HEK293T (cell line): ENCODE data around the gene DVL3.

Experiments used
- ARNT ChIP-seq: fragments of 450-650 bp; IDR thresholded peaks from 2 replicates; pipeline ENCODE4 v1.6.1; 2017; ENCODE audit warnings: mild to moderate bottlenecking
- BHLHE40 ChIP-seq: fragments of 450-650 bp; IDR thresholded peaks from 2 replicates; pipeline ENCODE4 v1.6.1; 2016; ENCODE audit warnings: mild to moderate bottlenecking, moderate library complexity, borderline replicate concordance
- ELF4 ChIP-seq: fragments of 450-650 bp; IDR thresholded peaks from 2 replicates; pipeline ENCODE4 v1.6.1; 2017; ENCODE audit warnings: antibody characterized with exemption
- FOXA1 ChIP-seq: fragments of 450-650 bp; IDR thresholded peaks from 2 replicates; pipeline ENCODE4 v1.6.1; 2016; ENCODE audit warnings: mild to moderate bottlenecking
- FOXK2 ChIP-seq: fragments of 450-650 bp; IDR thresholded peaks from 2 replicates; pipeline ENCODE4 v1.6.1; 2016; ENCODE audit warnings: mild to moderate bottlenecking
- FOXM1 ChIP-seq: fragments of 450-650 bp; IDR thresholded peaks from 2 replicates; pipeline ENCODE4 v1.6.1; 2017; ENCODE audit warnings: mild to moderate bottlenecking, borderline replicate concordance
- HDGF ChIP-seq: fragments of 450-650 bp; IDR thresholded peaks from 2 replicates; pipeline ENCODE4 v1.6.1; 2017; ENCODE audit warnings: antibody characterized with exemption, borderline replicate concordance
- L3MBTL2 ChIP-seq: fragments of 450-650 bp; conservative IDR thresholded peaks from 2 replicates; pipeline ENCODE4 v1.6.1; 2016; ENCODE audit warnings: mild to moderate bottlenecking
- SP1 ChIP-seq: fragments of 450-650 bp; IDR thresholded peaks from 2 replicates; pipeline ENCODE4 v1.6.1; 2017
- SUZ12 ChIP-seq: fragments of 450-650 bp; IDR thresholded peaks from 2 replicates; pipeline ENCODE4 v1.6.1; 2016; ENCODE audit warnings: mild to moderate bottlenecking
- ZNF384 ChIP-seq: fragments of 450-650 bp; IDR thresholded peaks from 2 replicates; pipeline ENCODE4 v1.6.1; 2016
- TF ChIP-seq, protein P1 (sequence below): fragments of 450-650 bp; IDR thresholded peaks from 2 replicates; pipeline ENCODE4 v1.6.1; 2016

DNA sequence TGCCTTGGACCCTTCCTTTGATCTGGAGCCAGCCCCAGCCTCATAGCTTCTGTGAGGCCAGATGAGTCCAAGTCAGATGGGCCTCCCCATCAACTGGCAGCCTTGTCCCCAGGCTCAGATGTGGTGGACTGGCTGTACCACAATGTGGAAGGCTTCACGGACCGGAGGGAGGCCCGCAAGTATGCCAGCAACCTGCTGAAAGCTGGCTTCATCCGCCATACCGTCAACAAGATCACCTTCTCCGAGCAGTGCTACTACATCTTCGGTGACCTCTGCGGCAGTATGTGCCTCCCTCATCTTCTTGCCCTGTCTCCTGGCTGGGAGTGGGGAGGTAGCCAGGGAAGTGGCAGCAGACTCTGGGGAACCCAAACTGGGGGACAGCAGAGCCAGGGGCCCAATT, 12.6 kb downstream of the DVL3 start:
- TF ChIP-seq L3MBTL2 (no peak), FOXA1 (no peak), SUZ12 (no peak), ZNF384 (no peak), HDGF (no peak), FOXK2 (no peak), ELF4 (no peak), FOXM1 (no peak), ARNT (no peak), SP1 (no peak), BHLHE40 (no peak)
- TF ChIP-seq, protein P1, sequence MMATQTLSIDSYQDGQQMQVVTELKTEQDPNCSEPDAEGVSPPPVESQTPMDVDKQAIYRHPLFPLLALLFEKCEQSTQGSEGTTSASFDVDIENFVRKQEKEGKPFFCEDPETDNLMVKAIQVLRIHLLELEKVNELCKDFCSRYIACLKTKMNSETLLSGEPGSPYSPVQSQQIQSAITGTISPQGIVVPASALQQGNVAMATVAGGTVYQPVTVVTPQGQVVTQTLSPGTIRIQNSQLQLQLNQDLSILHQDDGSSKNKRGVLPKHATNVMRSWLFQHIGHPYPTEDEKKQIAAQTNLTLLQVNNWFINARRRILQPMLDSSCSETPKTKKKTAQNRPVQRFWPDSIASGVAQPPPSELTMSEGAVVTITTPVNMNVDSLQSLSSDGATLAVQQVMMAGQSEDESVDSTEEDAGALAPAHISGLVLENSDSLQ: no peak
